GM20000 (cell line): ENCODE data around the gene KIAA0232.

ENCODE experiments used
- DNase-seq: peaks from one replicate; pipeline ENCODE4 v3.0.0; 2012; ENCODE audit warnings: low spot score
- TF ChIP-seq, protein P1 (sequence below): IDR thresholded peaks from 2 replicates; pipeline ENCODE4 v1.5.1; 2012; ENCODE audit warnings: mild to moderate bottlenecking, control low read depth; ENCODE audit errors: extremely low read depth, missing control alignments

KIAA0232 gene

DNA sequence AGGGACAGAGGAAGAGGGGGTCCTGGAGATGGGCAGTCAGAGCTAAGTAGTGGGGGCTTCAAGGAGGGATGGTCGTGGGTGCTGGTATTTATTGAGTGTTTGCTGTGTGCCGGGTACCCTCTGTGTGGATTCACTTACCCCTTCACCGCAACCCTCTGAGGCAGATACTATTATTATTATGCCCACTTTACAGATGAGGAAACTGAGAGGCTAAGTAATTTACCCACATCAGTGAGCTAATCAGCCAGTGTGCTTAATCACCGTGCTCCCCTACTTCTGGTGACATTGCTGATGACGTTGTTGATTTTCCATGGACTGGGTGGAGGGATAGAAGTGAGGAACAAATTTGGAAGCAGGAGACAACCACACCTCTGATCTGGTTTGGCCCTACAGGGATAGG is 4.1 kb upstream of the KIAA0232 start:
- TF ChIP-seq, protein P1, sequence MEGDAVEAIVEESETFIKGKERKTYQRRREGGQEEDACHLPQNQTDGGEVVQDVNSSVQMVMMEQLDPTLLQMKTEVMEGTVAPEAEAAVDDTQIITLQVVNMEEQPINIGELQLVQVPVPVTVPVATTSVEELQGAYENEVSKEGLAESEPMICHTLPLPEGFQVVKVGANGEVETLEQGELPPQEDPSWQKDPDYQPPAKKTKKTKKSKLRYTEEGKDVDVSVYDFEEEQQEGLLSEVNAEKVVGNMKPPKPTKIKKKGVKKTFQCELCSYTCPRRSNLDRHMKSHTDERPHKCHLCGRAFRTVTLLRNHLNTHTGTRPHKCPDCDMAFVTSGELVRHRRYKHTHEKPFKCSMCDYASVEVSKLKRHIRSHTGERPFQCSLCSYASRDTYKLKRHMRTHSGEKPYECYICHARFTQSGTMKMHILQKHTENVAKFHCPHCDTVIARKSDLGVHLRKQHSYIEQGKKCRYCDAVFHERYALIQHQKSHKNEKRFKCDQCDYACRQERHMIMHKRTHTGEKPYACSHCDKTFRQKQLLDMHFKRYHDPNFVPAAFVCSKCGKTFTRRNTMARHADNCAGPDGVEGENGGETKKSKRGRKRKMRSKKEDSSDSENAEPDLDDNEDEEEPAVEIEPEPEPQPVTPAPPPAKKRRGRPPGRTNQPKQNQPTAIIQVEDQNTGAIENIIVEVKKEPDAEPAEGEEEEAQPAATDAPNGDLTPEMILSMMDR, result no peak
- no peak for DNase-seq

DNA sequence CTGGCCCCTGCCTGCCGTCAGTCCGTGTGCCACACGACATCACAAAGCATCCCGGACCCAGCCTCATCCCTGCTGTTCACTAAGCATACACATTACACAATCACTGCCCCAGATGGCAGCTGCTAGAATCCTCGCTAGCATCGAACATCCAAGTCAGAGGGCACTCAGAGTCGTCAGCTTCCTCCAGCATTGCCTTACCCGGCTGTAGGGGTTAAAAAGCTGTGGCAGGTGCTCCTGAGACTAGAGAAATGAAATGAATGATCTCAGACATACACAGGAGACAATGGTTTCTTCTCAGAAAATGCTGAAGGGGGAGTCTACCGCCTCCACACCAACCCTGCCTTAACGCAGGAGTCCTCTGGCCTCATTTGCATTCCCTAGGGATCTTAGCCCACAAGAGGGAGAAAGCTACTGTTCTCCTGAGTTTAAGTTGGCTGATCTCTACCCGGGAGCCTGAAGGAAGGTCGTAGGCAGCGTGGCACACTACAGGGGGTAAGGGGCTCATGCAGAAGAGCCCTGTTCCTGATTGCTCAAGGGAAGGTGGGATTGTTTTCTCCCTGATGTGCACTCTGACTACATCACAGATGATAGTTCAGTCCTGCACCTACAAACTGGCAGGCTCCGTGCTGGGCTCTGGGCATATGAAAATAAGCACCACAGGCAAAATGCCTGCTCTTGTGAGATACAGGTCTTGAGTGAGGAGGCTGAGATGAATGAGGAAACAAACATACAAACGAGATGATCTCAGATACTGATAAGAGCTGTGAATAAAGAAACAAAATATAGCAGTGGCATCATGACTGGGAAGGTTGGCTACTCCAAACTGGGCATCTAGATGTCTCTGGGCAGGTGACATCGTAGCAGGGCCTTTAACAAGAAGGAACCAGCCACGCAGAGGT is 2.6 kb upstream of the KIAA0232 start:
- no peak for DNase-seq
- TF ChIP-seq, protein P1, result no peak

DNA sequence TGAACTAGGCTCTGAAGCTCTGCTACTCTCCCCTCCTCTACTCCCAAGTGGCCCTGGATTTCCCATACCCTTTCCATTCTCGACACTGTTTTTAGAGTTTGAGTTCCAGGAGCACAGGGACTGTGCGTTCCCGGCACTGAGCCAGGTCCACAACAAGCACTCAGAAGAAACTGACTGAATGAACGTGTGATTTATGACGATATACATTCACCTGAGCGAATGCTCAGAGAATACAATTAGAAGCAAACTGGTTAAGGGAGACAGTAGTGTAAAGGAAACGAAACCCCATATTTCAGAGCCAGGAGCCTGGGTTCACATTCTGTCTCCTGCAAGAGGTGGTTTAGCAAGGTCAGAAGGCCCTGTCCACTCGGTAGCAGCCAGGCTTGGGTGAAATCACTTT is 1.4 kb upstream of the KIAA0232 start:
- TF ChIP-seq, protein P1, result no peak
- no peak for DNase-seq

DNA sequence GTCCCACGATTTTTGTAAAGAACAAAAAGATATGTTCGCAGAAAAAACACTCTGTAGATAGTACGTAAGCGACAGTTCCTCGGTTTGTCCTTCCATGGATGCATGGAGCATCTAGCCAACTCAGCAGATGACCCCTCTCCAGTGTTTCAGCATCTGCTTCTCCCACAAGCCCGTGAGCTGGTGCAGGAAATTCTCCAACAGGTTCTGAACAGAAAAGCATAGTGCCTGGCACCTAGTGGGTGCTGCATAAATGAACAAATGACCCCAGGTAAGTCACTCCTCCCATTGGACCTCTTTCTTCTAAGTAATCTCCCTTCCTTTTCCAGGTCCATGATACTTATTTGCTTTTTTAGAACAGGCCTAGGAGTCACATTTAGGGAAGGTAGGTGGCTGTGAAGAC is 966 bp upstream of the KIAA0232 start:
- DNase-seq, result no peak
- TF ChIP-seq, protein P1, result no peak

DNA sequence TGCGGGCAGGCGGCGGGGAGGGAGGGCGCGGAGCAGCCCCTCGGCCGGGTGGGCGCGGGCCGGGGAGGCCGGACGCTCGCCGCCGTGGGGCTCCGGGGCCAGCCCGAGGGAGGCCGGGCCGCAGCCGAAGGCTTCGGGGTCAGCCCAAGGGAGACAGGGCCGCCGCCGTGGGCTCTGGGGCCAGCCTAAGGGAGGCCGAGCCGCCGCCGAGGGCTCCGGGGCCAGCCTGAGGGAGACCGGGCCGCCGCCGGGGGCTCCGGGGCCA is 251 bp downstream of the KIAA0232 start:
- no peak for DNase-seq
- TF ChIP-seq, protein P1, result no peak

DNA sequence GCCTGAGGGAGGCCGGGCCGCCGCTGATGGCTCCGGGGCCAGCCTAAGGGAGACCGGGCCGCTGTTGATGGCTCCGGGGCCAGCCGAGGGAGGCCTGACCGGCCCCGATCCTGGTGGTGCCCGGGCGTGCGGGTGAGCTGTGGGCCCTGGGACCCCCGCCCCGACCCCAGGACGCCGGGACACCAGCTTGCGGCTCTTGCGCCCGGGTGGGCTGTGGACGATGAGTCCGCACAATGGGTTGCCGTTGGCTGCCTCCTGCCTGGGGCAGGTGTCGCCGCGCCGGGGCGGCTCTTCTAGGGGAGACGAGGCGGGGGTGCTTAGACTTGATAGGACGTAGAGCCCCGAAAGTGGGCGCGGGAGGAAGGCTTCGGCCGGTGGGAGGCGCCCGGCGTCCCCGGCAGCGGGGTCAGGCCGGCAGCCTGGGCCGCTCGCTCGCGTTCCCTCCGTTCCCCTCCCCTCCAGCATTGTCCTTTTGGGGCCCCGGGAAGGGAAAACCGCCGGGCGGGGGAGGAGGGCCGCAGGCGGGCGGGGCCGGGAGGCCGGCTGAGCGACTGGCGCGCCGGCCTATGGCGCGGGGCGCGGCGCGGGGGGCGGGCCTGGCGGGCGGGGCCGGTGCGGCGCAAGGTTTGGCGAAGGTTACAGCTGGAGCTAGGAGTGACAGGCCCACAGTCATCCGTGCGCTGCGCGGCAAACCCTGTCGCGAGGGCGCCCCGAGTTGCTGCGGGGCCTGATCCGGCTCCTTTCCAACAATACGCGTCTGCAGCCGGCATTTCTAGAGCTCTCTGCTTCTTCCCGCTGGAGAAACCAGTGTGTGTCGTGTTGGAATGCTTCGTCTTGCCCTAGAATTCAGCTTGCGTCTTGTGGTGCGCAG is 819 bp downstream of the KIAA0232 start:
- DNase-seq, result peak; percentile 97
- TF ChIP-seq, protein P1, result no peak

DNA sequence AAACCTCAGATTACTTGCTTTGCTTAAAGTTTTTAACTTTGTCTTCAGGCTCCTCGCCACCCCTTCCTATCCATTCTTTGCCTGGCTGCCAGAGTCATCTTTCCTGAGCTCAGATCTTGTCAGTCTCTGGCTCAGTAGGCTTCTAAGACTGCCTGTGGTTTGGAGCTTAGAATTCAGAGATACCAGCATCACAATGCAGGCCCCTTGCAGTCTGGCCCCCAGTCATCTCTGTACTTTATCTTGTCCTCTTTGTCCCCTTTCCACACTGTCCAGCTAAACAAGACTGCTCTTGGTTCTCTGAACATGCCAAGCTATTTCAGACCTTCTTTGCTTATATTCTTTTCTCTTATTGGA is 3.0 kb downstream of the KIAA0232 start:
- no peak for DNase-seq
- TF ChIP-seq, protein P1, result no peak
